Measurements from ENCODE around the gene FOLR2. TPM values are rescaled to one million over a fixed set of nuclear protein-coding genes. Genes with fewer than 3 reads are reported as not detected.
A peak's percentile ranks its signal among the peaks of the same experiment; 100 is the strongest.
"Not testable (repeated sequence)": the region's sequence is repeated elsewhere in the genome, so short reads cannot be mapped to it uniquely, and the experiment has no call there.

Gene FOLR2
- total RNA-seq, 1 experiment from 2014 or later = not detected

- not testable (repeated sequence) for DNase-seq (ENCODE audit: low spot score)
Measured at GRCh38 chr11:72206794-72207193, 9.8 kb upstream of the FOLR2 start.

GRCh38 chr11:72208281-72208680, 8.3 kb upstream of the FOLR2 start:
- no peak for DNase-seq (ENCODE audit: low spot score)

GRCh38 chr11:72209101-72209500, 7.5 kb upstream of the FOLR2 start:
- no peak for DNase-seq (ENCODE audit: low spot score)

DNA sequence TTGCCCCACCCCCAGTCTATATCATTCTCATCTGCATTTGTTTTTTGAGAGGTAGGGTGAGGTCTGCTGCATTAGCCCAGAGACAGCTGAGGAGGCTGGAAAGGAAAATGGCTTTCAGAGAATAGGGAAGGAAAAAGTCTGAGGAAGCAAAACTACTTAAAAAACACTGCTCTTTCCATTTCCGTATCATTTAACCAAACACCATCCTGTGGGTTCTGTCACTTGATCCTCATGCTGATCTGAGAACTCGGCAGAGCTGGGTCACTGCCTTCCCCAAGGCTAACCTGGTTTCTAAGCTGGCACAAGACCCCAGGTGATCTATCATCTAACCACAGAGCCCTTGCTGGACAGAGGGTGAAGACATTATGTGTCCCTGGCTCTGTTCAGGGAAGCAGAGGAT, 1.2 kb downstream of the FOLR2 start:
- no peak for DNase-seq (ENCODE audit: low spot score)

- no peak for DNase-seq (ENCODE audit: low spot score)
Measured at GRCh38 chr11:72218251-72218745, 1.7 kb downstream of the FOLR2 start.

DNA sequence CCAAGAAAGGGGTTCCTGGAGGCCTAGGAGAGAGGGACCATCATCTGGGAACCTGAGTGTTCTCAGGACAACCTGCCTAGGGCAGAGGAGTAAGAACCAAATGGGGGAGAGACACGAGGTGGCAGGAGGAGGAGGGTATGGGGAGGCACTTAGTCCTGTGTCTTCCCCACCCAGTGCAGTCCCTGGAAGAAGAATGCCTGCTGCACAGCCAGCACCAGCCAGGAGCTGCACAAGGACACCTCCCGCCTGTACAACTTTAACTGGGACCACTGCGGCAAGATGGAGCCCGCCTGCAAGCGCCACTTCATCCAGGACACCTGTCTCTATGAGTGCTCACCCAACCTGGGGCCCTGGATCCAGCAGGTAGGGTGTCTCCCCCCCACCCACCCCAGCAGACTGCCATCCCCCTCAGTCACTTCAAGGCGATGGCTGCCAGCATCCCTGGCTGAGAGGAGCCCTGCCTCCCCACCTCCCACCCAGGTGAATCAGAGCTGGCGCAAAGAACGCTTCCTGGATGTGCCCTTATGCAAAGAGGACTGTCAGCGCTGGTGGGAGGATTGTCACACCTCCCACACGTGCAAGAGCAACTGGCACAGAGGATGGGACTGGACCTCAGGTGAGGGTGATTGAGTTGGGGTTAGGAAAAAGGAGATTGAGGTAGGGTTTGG, 4.2 kb downstream of the FOLR2 start:
- no peak for DNase-seq (ENCODE audit: low spot score)

DNA sequence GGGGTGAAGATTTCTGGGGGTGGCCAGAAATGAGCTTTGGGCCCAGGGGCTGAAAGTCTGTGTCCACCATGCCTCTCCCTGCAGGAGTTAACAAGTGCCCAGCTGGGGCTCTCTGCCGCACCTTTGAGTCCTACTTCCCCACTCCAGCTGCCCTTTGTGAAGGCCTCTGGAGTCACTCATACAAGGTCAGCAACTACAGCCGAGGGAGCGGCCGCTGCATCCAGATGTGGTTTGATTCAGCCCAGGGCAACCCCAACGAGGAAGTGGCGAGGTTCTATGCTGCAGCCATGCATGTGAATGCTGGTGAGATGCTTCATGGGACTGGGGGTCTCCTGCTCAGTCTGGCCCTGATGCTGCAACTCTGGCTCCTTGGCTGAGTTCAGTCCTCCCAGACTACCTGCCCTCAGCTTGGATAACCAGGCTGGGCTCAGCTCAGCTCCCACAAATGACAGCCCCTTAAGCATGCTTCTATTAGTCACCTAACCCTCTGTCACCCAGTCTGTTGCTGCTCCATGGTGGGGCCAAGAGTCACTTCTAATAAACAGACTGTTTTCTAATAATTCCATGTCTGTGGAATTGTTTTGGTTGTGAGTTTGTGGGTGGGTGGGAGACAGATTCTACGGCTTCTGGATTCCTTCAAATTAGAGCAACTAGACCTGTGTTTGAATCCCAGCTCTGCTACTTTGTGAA, 4.9 kb downstream of the FOLR2 start:
- DNase-seq (ENCODE audit: low spot score) = no peak

GRCh38 chr11:72222106-72222891, 5.7 kb downstream of the FOLR2 start:
- no peak for DNase-seq (ENCODE audit: low spot score)

- peak; percentile 92 for DNase-seq (ENCODE audit: low spot score)
Measured at GRCh38 chr11:72222907-72223614, 6.5 kb downstream of the FOLR2 start.

GRCh38 chr11:72223615-72224563, 7.3 kb downstream of the FOLR2 start:
- peak; percentile 22 for DNase-seq (ENCODE audit: low spot score)

GRCh38 chr11:72224564-72225410, 8.2 kb downstream of the FOLR2 start, which contains the start of gene INPPL1:
INPPL1 (plus strand) TSS chr11:72224767; CDS start chr11:72224985, 218 bp downstream.
- DNase-seq (ENCODE audit: low spot score) = peak; percentile 47

DNA sequence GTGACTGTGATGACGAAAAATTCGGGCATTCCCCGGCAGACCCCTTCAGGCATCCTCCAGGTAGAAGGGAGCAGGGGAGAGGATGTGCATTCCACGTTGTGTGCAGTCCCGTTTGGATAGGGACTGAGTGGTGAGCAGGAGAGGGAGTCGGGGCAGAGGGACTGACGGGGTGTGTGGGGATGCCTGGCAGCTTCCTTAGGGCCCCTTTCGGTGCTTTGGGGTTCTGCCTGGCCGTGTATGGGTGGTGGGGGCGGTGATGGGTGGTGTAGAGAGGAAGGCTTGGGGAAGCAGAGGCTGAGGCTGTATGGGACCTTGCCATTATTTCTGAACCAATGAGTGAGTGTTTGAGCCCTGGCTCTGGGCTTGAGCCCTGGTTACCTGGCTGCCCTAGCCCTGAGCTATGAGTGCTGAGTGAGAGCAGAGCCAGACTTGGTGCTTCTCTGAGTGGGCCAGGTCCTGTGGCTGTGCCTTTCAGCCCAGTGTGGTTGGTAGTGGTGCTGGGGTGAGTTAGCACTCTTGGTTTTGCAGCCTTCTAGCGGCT, 8.9 kb downstream of the FOLR2 start:
- DNase-seq (ENCODE audit: low spot score) = peak; percentile 26

DNA sequence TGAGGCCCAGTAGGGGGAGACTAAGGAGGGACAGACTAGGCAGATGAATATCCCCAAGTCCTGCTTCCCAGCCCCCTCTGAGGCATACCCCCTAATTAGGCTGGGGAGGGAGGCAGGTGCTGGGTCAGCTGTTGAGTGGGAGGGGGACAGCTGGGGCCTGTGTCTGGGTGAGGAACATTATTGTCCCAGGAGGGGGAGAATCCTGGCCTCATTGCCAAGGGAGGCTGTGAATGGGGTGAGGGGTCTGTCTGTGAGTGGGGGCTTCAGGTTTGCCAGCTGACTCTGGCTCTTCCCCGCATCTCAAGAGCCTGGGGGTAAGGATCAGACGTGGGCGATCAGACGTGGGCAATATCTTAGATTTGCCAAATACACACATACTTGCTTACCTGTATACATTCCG, 10.1 kb downstream of the FOLR2 start:
- DNase-seq (ENCODE audit: low spot score) = no peak

DNA sequence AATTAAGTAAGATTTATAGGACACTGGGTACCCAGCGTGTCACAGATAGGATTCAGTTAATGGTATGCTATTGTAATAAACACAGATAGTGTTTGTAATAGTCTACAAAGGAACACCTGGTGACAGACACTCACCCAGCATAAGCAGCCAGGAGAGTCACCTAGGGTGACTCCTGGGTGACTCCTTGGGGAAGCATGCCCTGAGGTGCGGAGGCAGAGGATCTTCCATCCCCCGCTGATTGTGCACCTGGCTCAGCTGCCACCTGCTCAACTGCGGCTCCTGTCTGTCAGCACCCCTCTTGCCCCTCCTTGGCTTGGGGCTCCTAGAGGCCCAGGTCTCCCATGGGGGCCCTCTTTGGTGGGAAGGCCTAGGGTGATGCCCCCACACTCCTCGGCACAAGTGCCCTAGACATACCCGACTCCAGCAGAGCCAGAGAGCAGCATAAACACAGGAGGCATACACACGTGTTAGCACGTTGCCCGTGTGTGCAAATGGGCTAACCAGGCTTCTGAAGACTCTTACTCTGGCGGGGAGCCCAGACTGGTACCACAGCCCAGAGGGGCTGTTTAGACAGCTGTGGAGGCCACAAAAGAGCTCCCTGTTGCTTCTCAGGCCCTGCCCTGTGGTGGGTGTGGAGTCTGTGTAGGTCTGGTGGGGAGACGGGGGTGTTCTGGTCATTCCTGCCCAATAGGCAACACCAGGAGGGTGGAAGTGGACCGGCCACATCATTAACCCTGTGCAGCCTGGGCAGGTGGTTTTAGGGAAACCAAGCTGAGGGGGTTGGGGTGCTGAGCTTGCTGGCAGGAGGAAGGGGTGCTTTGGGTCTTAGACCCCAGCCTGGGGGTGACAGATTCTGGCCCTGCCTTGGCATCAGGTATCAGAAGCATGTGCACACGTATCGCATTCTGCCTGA, 11.0 kb downstream of the FOLR2 start:
- DNase-seq (ENCODE audit: low spot score) = no peak

- no peak for DNase-seq (ENCODE audit: low spot score)
Measured at GRCh38 chr11:72228229-72228843, 11.7 kb downstream of the FOLR2 start.

- no peak for DNase-seq (ENCODE audit: low spot score)
Measured at GRCh38 chr11:72228844-72229231, 12.2 kb downstream of the FOLR2 start.

DNA sequence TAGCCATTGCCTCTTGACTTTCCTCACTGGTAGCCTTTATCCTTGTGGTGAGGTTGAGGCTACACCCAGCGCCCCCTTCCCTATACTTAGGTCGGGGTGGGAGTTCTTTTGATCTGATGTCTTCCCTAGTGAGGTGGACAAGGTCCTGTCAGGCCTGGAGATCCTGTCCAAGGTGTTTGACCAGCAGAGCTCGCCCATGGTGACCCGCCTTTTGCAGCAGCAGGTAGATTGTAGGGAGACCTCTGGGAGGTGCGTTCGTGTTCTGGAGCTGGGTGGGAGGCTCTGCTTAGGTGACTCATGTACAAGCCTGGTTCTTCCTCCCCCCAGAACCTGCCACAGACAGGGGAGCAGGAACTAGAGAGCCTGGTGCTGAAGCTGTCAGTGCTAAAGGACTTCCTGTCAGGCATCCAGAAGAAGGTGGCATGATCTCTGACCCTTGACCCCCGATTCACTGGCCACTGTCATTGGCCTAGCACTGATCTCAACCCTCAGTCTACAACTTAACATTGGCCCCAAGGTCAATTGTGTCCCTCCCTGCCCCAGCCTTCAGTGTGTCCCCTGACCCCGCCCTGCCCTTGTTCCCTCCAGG, 12.8 kb downstream of the FOLR2 start:
- DNase-seq (ENCODE audit: low spot score) = no peak

Data from HT-29 (cell line).